Astrocyte of the hippocampus (primary cell): Measurements from ENCODE around the gene UBAC2.

Experiments
- DNase-seq: peaks from one replicate; pipeline ENCODE4 v3.0.0; 2011; ENCODE audit warnings: low read depth, low spot score

The UBAC2 gene

GRCh38 chr13:99435998-99436397, 235.3 kb downstream of the UBAC2 start:
- no peak for DNase-seq
